ENCODE data around the gene NUBP1.
A peak's percentile ranks its signal among the peaks of the same experiment; 100 is the strongest.

Gene NUBP1

DNA sequence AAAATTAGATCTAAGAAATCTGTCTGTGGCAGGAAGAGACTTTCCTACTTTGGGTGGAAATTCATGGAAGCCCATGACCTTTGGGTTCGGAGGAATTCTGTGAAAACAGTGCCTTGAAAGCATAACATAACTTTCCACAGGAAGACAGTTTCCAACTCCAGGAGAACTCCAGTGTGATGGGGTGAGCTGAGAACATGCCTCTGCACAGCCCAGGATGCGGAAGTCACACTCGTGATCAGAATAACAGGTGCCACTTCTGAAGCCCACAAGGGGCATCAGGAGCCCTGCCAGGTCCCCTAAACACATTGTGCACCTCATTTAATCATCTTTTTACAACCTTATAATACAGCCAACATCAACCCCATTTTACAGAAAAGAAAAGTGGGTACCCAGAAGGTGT is 65.2 kb downstream of the NUBP1 start:
- Histone ChIP-seq H3K27ac (ENCODE audit: insufficient read depth in 1 of 2, low read depth in 1 of 2, low read length in 2 of 2, poor library complexity in 1 of 2, severe bottlenecking in 2 of 2) (no peak overlapping the region), H3K36me3 (ENCODE audit: control insufficient read depth in 4 of 4, insufficient read depth in 4 of 4, low read length in 3 of 4) (no peaks in the 10 kb centered on the region), H3K4me3 (ENCODE audit: control insufficient read depth in 1 of 7, extremely low read depth in 1 of 7, insufficient read depth in 4 of 7, low read depth in 2 of 7, low read length in 6 of 7) (no peak overlapping the region), H3K27me3 (replicated peaks in 2 of 5; ENCODE audit: control insufficient read depth in 4 of 5, insufficient read depth in 5 of 5, low read length in 4 of 5) (no peaks in the 10 kb centered on the region), H3K9me3 (ENCODE audit: control extremely low read depth in 1 of 5, control insufficient read depth in 4 of 5, insufficient read depth in 2 of 5, low read depth in 1 of 5, low read length in 4 of 5) (peaks cover 0 to 4% (median 0%) of the 10 kb centered on the region in 5 experiments), H3K4me1 (ENCODE audit: control extremely low read depth in 1 of 4, control insufficient read depth in 4 of 4, insufficient read depth in 4 of 4, low read length in 3 of 4) (no peaks in the 10 kb centered on the region)
- ChIA-PET POLR2A (no interaction called here), CTCF (interaction anchor here (1.3 kb wide), 1 partner anchor 12 kb away, joined by 3 read pairs; no protein-coding TSS in a partner anchor)
- no peak for DNase-seq
- 93% methylated on average over 3 of the region's 3 CpGs for WGBS (ENCODE audit: insufficient coverage)

DNA sequence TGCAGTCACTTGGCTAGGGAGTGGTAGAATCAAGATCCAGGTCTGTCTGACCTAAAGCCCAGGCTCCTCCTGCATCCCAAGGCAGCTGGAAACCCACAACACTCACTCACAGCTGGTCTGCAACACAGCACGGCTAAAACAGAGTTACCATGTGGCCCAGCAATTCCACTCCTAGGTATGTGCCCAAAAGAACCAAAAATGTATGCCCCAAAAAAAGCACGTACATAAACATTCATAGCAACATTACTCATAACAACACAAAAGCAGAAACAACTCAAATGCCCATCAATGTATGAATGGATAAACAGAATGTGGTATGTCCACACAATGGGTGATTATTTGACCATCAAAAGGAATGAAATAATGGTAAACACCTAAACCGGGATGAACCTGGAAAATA is 66.1 kb downstream of the NUBP1 start:
- Histone ChIP-seq H3K4me1 (ENCODE audit: control extremely low read depth in 1 of 4, control insufficient read depth in 4 of 4, insufficient read depth in 4 of 4, low read length in 3 of 4) (no peaks in the 10 kb centered on the region), H3K9me3 (ENCODE audit: control extremely low read depth in 1 of 5, control insufficient read depth in 4 of 5, insufficient read depth in 2 of 5, low read depth in 1 of 5, low read length in 4 of 5) (peaks cover 0 to 4% (median 0%) of the 10 kb centered on the region in 5 experiments), H3K27ac (ENCODE audit: insufficient read depth in 1 of 2, low read depth in 1 of 2, low read length in 2 of 2, poor library complexity in 1 of 2, severe bottlenecking in 2 of 2) (no peak overlapping the region), H3K36me3 (ENCODE audit: control insufficient read depth in 4 of 4, insufficient read depth in 4 of 4, low read length in 3 of 4) (no peaks in the 10 kb centered on the region), H3K27me3 (replicated peaks in 2 of 5; ENCODE audit: control insufficient read depth in 4 of 5, insufficient read depth in 5 of 5, low read length in 4 of 5) (no peaks in the 10 kb centered on the region), H3K4me3 (ENCODE audit: control insufficient read depth in 1 of 7, extremely low read depth in 1 of 7, insufficient read depth in 4 of 7, low read depth in 2 of 7, low read length in 6 of 7) (no peak overlapping the region)
- CTCF ChIA-PET: interaction anchor here (1.3 kb wide), 1 partner anchor 11 kb away, joined by 3 read pairs; no protein-coding TSS in a partner anchor
- DNase-seq: no peak
- WGBS (ENCODE audit: insufficient coverage): 100% methylated on average over 1 of the region's 3 CpGs
- POLR2A ChIA-PET: no interaction called here

DNA sequence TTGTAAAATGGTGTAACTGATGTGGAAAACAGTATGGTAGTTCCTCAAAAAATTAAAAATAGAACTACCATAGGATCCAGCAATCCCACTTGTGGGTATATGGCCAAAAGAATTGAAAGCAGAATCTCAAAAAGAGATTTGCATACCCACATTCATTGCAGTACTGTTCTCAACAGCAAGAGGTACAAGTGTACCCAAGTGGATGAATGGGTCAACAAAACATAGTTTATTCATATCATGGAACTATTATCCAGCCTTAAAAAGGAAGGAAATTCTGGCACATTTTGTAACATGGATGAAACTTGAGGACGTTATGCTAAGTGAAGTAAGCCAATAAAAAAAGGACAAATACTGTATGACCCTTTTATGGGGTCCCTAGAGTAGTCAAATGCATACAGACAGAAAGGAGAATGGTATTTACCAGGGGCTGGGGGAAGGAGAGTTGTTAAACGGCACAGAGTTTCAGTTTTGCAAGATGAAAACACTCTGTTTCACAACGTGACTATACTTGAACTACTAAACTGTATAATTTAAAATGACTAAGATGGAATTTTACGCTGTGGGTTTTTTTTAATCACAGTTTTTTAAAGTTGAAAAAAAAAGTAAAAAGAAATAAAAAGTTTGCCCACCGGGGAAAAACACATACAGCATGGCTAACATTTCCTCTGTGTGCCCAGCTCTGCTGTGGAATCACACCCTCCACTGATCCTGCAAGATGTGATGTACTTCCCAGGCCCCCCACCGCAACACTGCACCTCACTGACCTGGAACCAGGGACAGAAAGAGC is 68.9 kb downstream of the NUBP1 start:
- peaks cover 0 to 2% (median 0%) of the 10 kb centered on the region in 4 experiments for H3K36me3 ChIP-seq (ENCODE audit: control insufficient read depth in 4 of 4, insufficient read depth in 4 of 4, low read length in 3 of 4)
- peaks cover 0 to 4% (median 0%) of the 10 kb centered on the region in 5 experiments for H3K9me3 ChIP-seq (ENCODE audit: control extremely low read depth in 1 of 5, control insufficient read depth in 4 of 5, insufficient read depth in 2 of 5, low read depth in 1 of 5, low read length in 4 of 5)
- CTCF ChIA-PET: no interaction called here
- no peaks in the 10 kb centered on the region for H3K4me1 ChIP-seq (ENCODE audit: control extremely low read depth in 1 of 4, control insufficient read depth in 4 of 4, insufficient read depth in 4 of 4, low read length in 3 of 4)
- H3K4me3 ChIP-seq (ENCODE audit: control insufficient read depth in 1 of 7, extremely low read depth in 1 of 7, insufficient read depth in 4 of 7, low read depth in 2 of 7, low read length in 6 of 7): no peak overlapping the region
- no peak overlapping the region for H3K27ac ChIP-seq (ENCODE audit: insufficient read depth in 1 of 2, low read depth in 1 of 2, low read length in 2 of 2, poor library complexity in 1 of 2, severe bottlenecking in 2 of 2)
- H3K27me3 ChIP-seq (replicated peaks in 2 of 5; ENCODE audit: control insufficient read depth in 4 of 5, insufficient read depth in 5 of 5, low read length in 4 of 5): no peaks in the 10 kb centered on the region
- no peak for DNase-seq
- POLR2A ChIA-PET: no interaction called here
- WGBS (ENCODE audit: insufficient coverage): 89% methylated on average over 4 of the region's 6 CpGs

DNA sequence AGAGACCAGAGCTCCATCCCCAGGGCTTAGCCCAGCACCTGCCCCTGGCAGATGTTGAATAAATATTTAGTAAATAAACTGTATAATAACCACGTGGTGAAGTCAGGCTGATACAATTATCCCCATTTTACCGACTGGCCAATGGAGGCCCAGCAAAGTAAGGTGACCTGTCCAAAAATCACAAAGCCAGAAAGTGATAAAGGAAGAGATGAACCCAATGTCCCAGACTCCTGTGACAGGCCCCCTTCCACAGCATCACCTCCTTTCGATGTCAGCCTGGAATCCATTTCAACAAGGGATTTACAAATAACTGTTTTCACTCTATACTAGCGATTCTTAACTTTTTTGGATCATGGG is 69.4 kb downstream of the NUBP1 start:
- peaks cover 0 to 4% (median 0%) of the 10 kb centered on the region in 5 experiments for H3K9me3 ChIP-seq (ENCODE audit: control extremely low read depth in 1 of 5, control insufficient read depth in 4 of 5, insufficient read depth in 2 of 5, low read depth in 1 of 5, low read length in 4 of 5)
- no peaks in the 10 kb centered on the region for H3K4me1 ChIP-seq (ENCODE audit: control extremely low read depth in 1 of 4, control insufficient read depth in 4 of 4, insufficient read depth in 4 of 4, low read length in 3 of 4)
- DNase-seq: no peak
- POLR2A ChIA-PET: no interaction called here
- H3K27me3 ChIP-seq (replicated peaks in 2 of 5; ENCODE audit: control insufficient read depth in 4 of 5, insufficient read depth in 5 of 5, low read length in 4 of 5): no peaks in the 10 kb centered on the region
- CTCF ChIA-PET: no interaction called here
- peaks cover 0 to 2% (median 0%) of the 10 kb centered on the region in 4 experiments for H3K36me3 ChIP-seq (ENCODE audit: control insufficient read depth in 4 of 4, insufficient read depth in 4 of 4, low read length in 3 of 4)
- no peak overlapping the region for H3K27ac ChIP-seq (ENCODE audit: insufficient read depth in 1 of 2, low read depth in 1 of 2, low read length in 2 of 2, poor library complexity in 1 of 2, severe bottlenecking in 2 of 2)
- no peak overlapping the region for H3K4me3 ChIP-seq (ENCODE audit: control insufficient read depth in 1 of 7, extremely low read depth in 1 of 7, insufficient read depth in 4 of 7, low read depth in 2 of 7, low read length in 6 of 7)
- WGBS (ENCODE audit: insufficient coverage): 92% methylated on average over 2 of the region's 4 CpGs

DNA sequence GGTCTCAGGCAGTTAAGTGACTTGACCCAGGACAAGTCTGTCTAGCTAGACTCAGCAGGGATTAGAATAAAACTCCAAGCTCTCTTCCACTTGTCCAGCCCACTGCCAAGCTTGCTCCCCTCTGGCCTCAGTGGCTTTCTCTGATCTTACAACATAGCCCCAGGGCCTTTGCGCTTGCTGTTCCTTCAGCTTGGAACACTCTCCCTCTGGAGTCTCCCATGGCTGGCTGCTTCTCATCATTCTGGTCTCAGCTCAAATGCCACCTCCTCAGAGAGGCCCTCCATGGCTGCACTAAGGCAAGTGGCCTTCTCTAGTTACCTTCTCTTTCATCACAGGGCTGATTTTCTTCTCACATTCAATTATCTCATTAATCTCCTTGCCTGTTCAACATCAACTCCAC is 73.9 kb downstream of the NUBP1 start:
- ChIA-PET POLR2A (no interaction called here), CTCF (interaction anchor here (0.8 to 1.6 kb wide), 4 partner anchors 11 to 101 kb away, joined by 3 to 5 read pairs (median 3); no protein-coding TSS in a partner anchor)
- Histone ChIP-seq H3K4me3 (ENCODE audit: control insufficient read depth in 1 of 7, extremely low read depth in 1 of 7, insufficient read depth in 4 of 7, low read depth in 2 of 7, low read length in 6 of 7) (no peak overlapping the region), H3K4me1 (ENCODE audit: control extremely low read depth in 1 of 4, control insufficient read depth in 4 of 4, insufficient read depth in 4 of 4, low read length in 3 of 4) (peaks cover 0 to 15% (median 4%) of the 10 kb centered on the region in 4 experiments), H3K27ac (ENCODE audit: insufficient read depth in 1 of 2, low read depth in 1 of 2, low read length in 2 of 2, poor library complexity in 1 of 2, severe bottlenecking in 2 of 2) (no peak overlapping the region), H3K36me3 (ENCODE audit: control insufficient read depth in 4 of 4, insufficient read depth in 4 of 4, low read length in 3 of 4) (peaks cover 0 to 2% (median 0%) of the 10 kb centered on the region in 4 experiments), H3K27me3 (replicated peaks in 2 of 5; ENCODE audit: control insufficient read depth in 4 of 5, insufficient read depth in 5 of 5, low read length in 4 of 5) (peaks cover 0 to 2% (median 0%) of the 10 kb centered on the region in 5 experiments), H3K9me3 (ENCODE audit: control extremely low read depth in 1 of 5, control insufficient read depth in 4 of 5, insufficient read depth in 2 of 5, low read depth in 1 of 5, low read length in 4 of 5) (no peaks in the 10 kb centered on the region)
- 100% methylated on average over 1 of the region's 1 CpG for WGBS (ENCODE audit: insufficient coverage)
- DNase-seq: no peak

DNA sequence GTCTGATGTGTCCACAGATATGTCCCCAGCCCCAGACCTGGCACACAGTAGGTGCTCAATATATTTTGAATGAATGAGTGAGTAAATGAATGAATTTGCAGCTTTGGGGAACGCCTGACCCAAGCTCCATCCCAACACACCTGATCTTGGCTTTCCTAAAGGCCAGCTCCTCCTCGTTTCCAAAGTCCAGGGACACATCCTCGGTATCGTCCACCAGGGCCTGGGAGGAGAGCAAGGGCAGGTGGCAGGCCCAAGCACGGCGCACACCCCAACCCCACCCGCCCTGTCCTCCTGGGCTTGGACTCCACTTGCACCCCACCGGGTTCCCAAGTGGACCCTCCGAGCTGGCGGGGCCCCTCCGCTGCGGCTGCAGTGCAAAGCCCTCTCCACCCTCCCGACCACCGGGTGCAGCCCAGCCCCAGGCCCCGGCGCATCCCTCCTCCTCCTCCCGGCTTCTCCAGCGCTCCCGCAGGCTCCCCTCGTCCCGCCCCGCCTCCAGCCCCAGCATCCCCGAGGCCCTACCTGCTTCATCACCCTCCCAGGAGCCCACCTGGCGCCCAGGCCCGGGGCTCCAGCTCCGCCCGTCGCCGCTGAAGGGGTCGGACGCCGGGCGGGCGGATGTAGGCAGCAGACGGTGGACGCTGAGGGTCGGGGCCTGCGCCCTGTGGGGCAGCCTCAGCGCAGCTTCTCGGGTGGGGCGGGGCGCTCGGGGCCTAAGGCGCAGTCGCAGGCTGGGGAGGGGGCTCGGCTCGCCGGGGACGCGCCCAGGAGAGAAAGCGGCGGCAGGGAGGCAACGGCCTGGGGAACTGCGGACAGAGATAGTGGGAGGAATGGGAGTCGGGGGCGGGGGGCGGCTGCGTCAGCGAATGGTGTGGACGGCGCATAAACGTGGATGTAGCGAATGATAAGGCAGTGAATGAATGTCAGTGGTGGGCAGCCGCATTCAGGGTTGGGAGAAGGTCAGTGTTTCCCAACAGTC is 74.6 kb downstream of the NUBP1 start, which contains the start of gene TVP23A:
Gene TVP23A, minus strand, starts transcription at position 832 of the 979 bp plus-strand sequence. Its CDS starts 301 bp downstream, at position 531.
- peaks cover 0 to 15% (median 4%) of the 10 kb centered on the region in 4 experiments for H3K4me1 ChIP-seq (ENCODE audit: control extremely low read depth in 1 of 4, control insufficient read depth in 4 of 4, insufficient read depth in 4 of 4, low read length in 3 of 4)
- peak in 2 of 3 donors; percentile 22 to 41 for DNase-seq
- 24% methylated on average over 51 of the region's 64 CpGs for WGBS (ENCODE audit: insufficient coverage)
- H3K9me3 ChIP-seq (ENCODE audit: control extremely low read depth in 1 of 5, control insufficient read depth in 4 of 5, insufficient read depth in 2 of 5, low read depth in 1 of 5, low read length in 4 of 5): no peaks in the 10 kb centered on the region
- H3K36me3 ChIP-seq (ENCODE audit: control insufficient read depth in 4 of 4, insufficient read depth in 4 of 4, low read length in 3 of 4): peaks cover 0 to 2% (median 0%) of the 10 kb centered on the region in 4 experiments
- POLR2A ChIA-PET: no interaction called here
- CTCF ChIA-PET: interaction anchor here (0.8 to 1.6 kb wide), 4 partner anchors 12 to 101 kb away, joined by 3 to 5 read pairs (median 3); no protein-coding TSS in a partner anchor
- peaks cover 0 to 2% (median 0%) of the 10 kb centered on the region in 5 experiments for H3K27me3 ChIP-seq (replicated peaks in 2 of 5; ENCODE audit: control insufficient read depth in 4 of 5, insufficient read depth in 5 of 5, low read length in 4 of 5)
- no peak within 1 kb of the TSS for H3K27ac ChIP-seq (ENCODE audit: insufficient read depth in 1 of 2, low read depth in 1 of 2, low read length in 2 of 2, poor library complexity in 1 of 2, severe bottlenecking in 2 of 2)
- peak within 1 kb of the TSS in 5 of 7 experiments; percentile 8 to 63 (median 28) for H3K4me3 ChIP-seq (ENCODE audit: control insufficient read depth in 1 of 7, extremely low read depth in 1 of 7, insufficient read depth in 4 of 7, low read depth in 2 of 7, low read length in 6 of 7)

Measured in common myeloid progenitor, CD34-positive (primary cell).